ENCODE measurements around the gene MDFIC. TPM values are rescaled to one million over a fixed set of nuclear protein-coding genes. Genes with fewer than 3 reads are reported as not detected.

MDFIC gene
- total and polyA plus RNA-seq, 4 experiments from 2014 or later = 68.1 to 194 (median 129) TPM

GRCh38 chr7:114889646-114890285 lies 32.1 kb upstream of the MDFIC start:
- Histone ChIP-seq H3K9me3 (ENCODE audit: control insufficient read depth in 1 of 2, low read length in 2 of 2) (no peaks in the 10 kb centered on the region), H3K4me3 (ENCODE audit: low read length in 2 of 2) (no peak overlapping the region), H3K27ac (ENCODE audit: low read depth, low read length) (no peak overlapping the region), H3K4me1 (ENCODE audit: insufficient read depth, low read length) (no peaks in the 10 kb centered on the region), H3K36me3 (ENCODE audit: insufficient read depth, low read length) (no peaks in the 10 kb centered on the region), H3K27me3 (ENCODE audit: insufficient read depth, low read length) (no peaks in the 10 kb centered on the region)
- peak overlapping the region in 4 of 7 donors; percentile 2 to 50 (median 20) for H3K27ac Mint-ChIP-seq
- H3K27me3 Mint-ChIP-seq = no peaks in the 10 kb centered on the region
- peak in 3 of 5 donors; percentile 1 to 60 (median 6) for DNase-seq
- H3K36me3 Mint-ChIP-seq = no peaks in the 10 kb centered on the region
- ChIA-PET POLR2A (ENCODE audit: partially characterized antibody) (interaction anchor here (0.8 to 1.4 kb wide), 2 partner anchors 9 to 42 kb away, joined by 3 to 5 read pairs; no protein-coding TSS in a partner anchor), CTCF (ENCODE audit: partially characterized antibody) (interaction anchor here (0.9 to 1.4 kb wide), 3 partner anchors 22 to 120 kb away, joined by 3 read pairs; no protein-coding TSS in a partner anchor)
- H3K4me3 Mint-ChIP-seq = peak overlapping the region in 1 of 8 donors; percentile 32
- H3K4me1 Mint-ChIP-seq = peaks cover 4 to 11% (median 9%) of the 10 kb centered on the region in 4 donors
- intact Hi-C loops (cut with micrococcal nuclease) = loop anchor here (2.0 kb wide), 1 partner anchor 27 kb away; no protein-coding TSS in a partner anchor
- H3K9me3 Mint-ChIP-seq = peaks cover 0 to 4% (median under 1%) of the 10 kb centered on the region in 8 donors

GRCh38 chr7:114890561-114890960 lies 31.3 kb upstream of the MDFIC start:
- Mint-ChIP-seq H3K9me3 (peaks cover 0 to 4% (median under 1%) of the 10 kb centered on the region in 8 donors), H3K27me3 (no peaks in the 10 kb centered on the region), H3K36me3 (no peaks in the 10 kb centered on the region), H3K4me3 (no peak overlapping the region), H3K27ac (no peak overlapping the region), H3K4me1 (peaks cover 4 to 11% (median 9%) of the 10 kb centered on the region in 4 donors)
- H3K9me3 ChIP-seq (ENCODE audit: control insufficient read depth in 1 of 2, low read length in 2 of 2) = no peaks in the 10 kb centered on the region
- DNase-seq = no peak
- CTCF ChIA-PET (ENCODE audit: partially characterized antibody) = no interaction called here
- H3K27me3 ChIP-seq (ENCODE audit: insufficient read depth, low read length) = no peaks in the 10 kb centered on the region
- no peaks in the 10 kb centered on the region for H3K36me3 ChIP-seq (ENCODE audit: insufficient read depth, low read length)
- POLR2A ChIA-PET (ENCODE audit: partially characterized antibody) = no interaction called here
- no peak overlapping the region for H3K4me3 ChIP-seq (ENCODE audit: low read length in 2 of 2)
- no peaks in the 10 kb centered on the region for H3K4me1 ChIP-seq (ENCODE audit: insufficient read depth, low read length)
- intact Hi-C loops (cut with micrococcal nuclease) = no loop called here
- no peak overlapping the region for H3K27ac ChIP-seq (ENCODE audit: low read depth, low read length)

GRCh38 chr7:114900127-114900526 lies 21.8 kb upstream of the MDFIC start:
- no peak for DNase-seq
- Histone ChIP-seq H3K4me1 (ENCODE audit: insufficient read depth, low read length) (no peaks in the 10 kb centered on the region), H3K36me3 (ENCODE audit: insufficient read depth, low read length) (no peaks in the 10 kb centered on the region), H3K4me3 (ENCODE audit: low read length in 2 of 2) (no peak overlapping the region), H3K9me3 (ENCODE audit: control insufficient read depth in 1 of 2, low read length in 2 of 2) (no peaks in the 10 kb centered on the region), H3K27ac (ENCODE audit: low read depth, low read length) (no peak overlapping the region), H3K27me3 (ENCODE audit: insufficient read depth, low read length) (no peaks in the 10 kb centered on the region)
- Mint-ChIP-seq H3K36me3 (no peaks in the 10 kb centered on the region), H3K9me3 (peaks cover 0 to 4% (median 0%) of the 10 kb centered on the region in 8 donors), H3K27me3 (no peaks in the 10 kb centered on the region), H3K4me1 (no peaks in the 10 kb centered on the region), H3K27ac (no peak overlapping the region), H3K4me3 (no peak overlapping the region)
- POLR2A ChIA-PET (ENCODE audit: partially characterized antibody) = no interaction called here
- CTCF ChIA-PET (ENCODE audit: partially characterized antibody) = interaction anchor here (0.6 to 1.7 kb wide), 3 partner anchors 33 to 109 kb away, joined by 3 to 6 read pairs (median 3); no protein-coding TSS in a partner anchor
- intact Hi-C loops (cut with micrococcal nuclease) = no loop called here

GRCh38 chr7:114901771-114902170 lies 20.1 kb upstream of the MDFIC start:
- H3K36me3 ChIP-seq (ENCODE audit: insufficient read depth, low read length) = no peaks in the 10 kb centered on the region
- H3K27ac Mint-ChIP-seq = no peak overlapping the region
- H3K4me3 ChIP-seq (ENCODE audit: low read length in 2 of 2) = no peak overlapping the region
- no peaks in the 10 kb centered on the region for H3K4me1 ChIP-seq (ENCODE audit: insufficient read depth, low read length)
- no peaks in the 10 kb centered on the region for H3K9me3 ChIP-seq (ENCODE audit: control insufficient read depth in 1 of 2, low read length in 2 of 2)
- no peaks in the 10 kb centered on the region for H3K27me3 ChIP-seq (ENCODE audit: insufficient read depth, low read length)
- ChIA-PET POLR2A (ENCODE audit: partially characterized antibody) (no interaction called here), CTCF (ENCODE audit: partially characterized antibody) (no interaction called here)
- H3K27me3 Mint-ChIP-seq = no peaks in the 10 kb centered on the region
- no peak overlapping the region for H3K27ac ChIP-seq (ENCODE audit: low read depth, low read length)
- H3K4me1 Mint-ChIP-seq = no peaks in the 10 kb centered on the region
- no peak overlapping the region for H3K4me3 Mint-ChIP-seq
- no peak for DNase-seq
- intact Hi-C loops (cut with micrococcal nuclease) = no loop called here
- H3K36me3 Mint-ChIP-seq = no peaks in the 10 kb centered on the region
- peaks cover 0 to 4% (median 0%) of the 10 kb centered on the region in 8 donors for H3K9me3 Mint-ChIP-seq

- Mint-ChIP-seq H3K4me3 (no peak overlapping the region), H3K9me3 (peaks cover 0 to 4% (median 0%) of the 10 kb centered on the region in 8 donors), H3K4me1 (no peaks in the 10 kb centered on the region), H3K27me3 (no peaks in the 10 kb centered on the region), H3K36me3 (no peaks in the 10 kb centered on the region), H3K27ac (peak overlapping the region in 1 of 7 donors; percentile 69)
- no peak for DNase-seq
- Histone ChIP-seq H3K9me3 (ENCODE audit: control insufficient read depth in 1 of 2, low read length in 2 of 2) (no peaks in the 10 kb centered on the region), H3K27ac (ENCODE audit: low read depth, low read length) (no peak overlapping the region), H3K4me1 (ENCODE audit: insufficient read depth, low read length) (no peaks in the 10 kb centered on the region), H3K4me3 (ENCODE audit: low read length in 2 of 2) (no peak overlapping the region), H3K36me3 (ENCODE audit: insufficient read depth, low read length) (no peaks in the 10 kb centered on the region), H3K27me3 (ENCODE audit: insufficient read depth, low read length) (no peaks in the 10 kb centered on the region)
- intact Hi-C loops (cut with micrococcal nuclease) = no loop called here
- ChIA-PET POLR2A (ENCODE audit: partially characterized antibody) (no interaction called here), CTCF (ENCODE audit: partially characterized antibody) (interaction anchor here (1.2 to 1.3 kb wide), 2 partner anchors 37 to 39 kb away, joined by 3 read pairs; no protein-coding TSS in a partner anchor)
These were observed 18.8 kb upstream of the MDFIC start for GRCh38 chr7:114903131-114903530.

GRCh38 chr7:114910787-114911186 lies 11.1 kb upstream of the MDFIC start:
- H3K27me3 ChIP-seq (ENCODE audit: insufficient read depth, low read length) = no peaks in the 10 kb centered on the region
- Mint-ChIP-seq H3K4me3 (no peak overlapping the region), H3K27me3 (no peaks in the 10 kb centered on the region), H3K36me3 (no peaks in the 10 kb centered on the region), H3K27ac (no peak overlapping the region), H3K4me1 (peaks cover 3 to 4% (median 4%) of the 10 kb centered on the region in 4 donors), H3K9me3 (peaks cover 0 to 2% (median 0%) of the 10 kb centered on the region in 8 donors)
- ChIA-PET POLR2A (ENCODE audit: partially characterized antibody) (no interaction called here), CTCF (ENCODE audit: partially characterized antibody) (interaction anchor here (0.6 to 1.0 kb wide), 3 partner anchors 23 to 306 kb away, joined by 3 read pairs; no protein-coding TSS in a partner anchor)
- H3K9me3 ChIP-seq (ENCODE audit: control insufficient read depth in 1 of 2, low read length in 2 of 2) = no peaks in the 10 kb centered on the region
- no peak for DNase-seq
- H3K36me3 ChIP-seq (ENCODE audit: insufficient read depth, low read length) = no peaks in the 10 kb centered on the region
- no peak overlapping the region for H3K4me3 ChIP-seq (ENCODE audit: low read length in 2 of 2)
- H3K4me1 ChIP-seq (ENCODE audit: insufficient read depth, low read length) = peaks cover 3% of the 10 kb centered on the region
- intact Hi-C loops (cut with micrococcal nuclease) = no loop called here
- no peak overlapping the region for H3K27ac ChIP-seq (ENCODE audit: low read depth, low read length)

GRCh38 chr7:114911411-114911810 lies 10.5 kb upstream of the MDFIC start:
- Mint-ChIP-seq H3K4me3 (no peak overlapping the region), H3K27ac (no peak overlapping the region), H3K27me3 (no peaks in the 10 kb centered on the region), H3K9me3 (peaks cover 0 to 2% (median 0%) of the 10 kb centered on the region in 8 donors), H3K4me1 (peaks cover 8 to 10% (median 10%) of the 10 kb centered on the region in 4 donors), H3K36me3 (no peaks in the 10 kb centered on the region)
- CTCF ChIA-PET (ENCODE audit: partially characterized antibody) = interaction anchor here (1.0 kb wide), 1 partner anchor 305 kb away, joined by 3 read pairs; no protein-coding TSS in a partner anchor
- H3K4me1 ChIP-seq (ENCODE audit: insufficient read depth, low read length) = peaks cover 8% of the 10 kb centered on the region
- no peak overlapping the region for H3K4me3 ChIP-seq (ENCODE audit: low read length in 2 of 2)
- no peak for DNase-seq
- POLR2A ChIA-PET (ENCODE audit: partially characterized antibody) = no interaction called here
- H3K9me3 ChIP-seq (ENCODE audit: control insufficient read depth in 1 of 2, low read length in 2 of 2) = no peaks in the 10 kb centered on the region
- H3K27ac ChIP-seq (ENCODE audit: low read depth, low read length) = no peak overlapping the region
- no peaks in the 10 kb centered on the region for H3K27me3 ChIP-seq (ENCODE audit: insufficient read depth, low read length)
- intact Hi-C loops (cut with micrococcal nuclease) = no loop called here
- no peaks in the 10 kb centered on the region for H3K36me3 ChIP-seq (ENCODE audit: insufficient read depth, low read length)
